GM19328 (cell line): ENCODE measurements around the gene RPS27L.

ENCODE experiments used
- ATAC-seq: cut with Tn5 transposase; IDR thresholded peaks from one replicate; pipeline ENCODE4 v1.9.1; 2021; ENCODE audit warnings: mild to moderate bottlenecking, moderate library complexity; ENCODE audit not compliant: unreplicated experiment

The RPS27L gene

GRCh38 chr15:63188247-63188925 lies 31.1 kb upstream of the RPS27L start:
- no peak for ATAC-seq

DNA sequence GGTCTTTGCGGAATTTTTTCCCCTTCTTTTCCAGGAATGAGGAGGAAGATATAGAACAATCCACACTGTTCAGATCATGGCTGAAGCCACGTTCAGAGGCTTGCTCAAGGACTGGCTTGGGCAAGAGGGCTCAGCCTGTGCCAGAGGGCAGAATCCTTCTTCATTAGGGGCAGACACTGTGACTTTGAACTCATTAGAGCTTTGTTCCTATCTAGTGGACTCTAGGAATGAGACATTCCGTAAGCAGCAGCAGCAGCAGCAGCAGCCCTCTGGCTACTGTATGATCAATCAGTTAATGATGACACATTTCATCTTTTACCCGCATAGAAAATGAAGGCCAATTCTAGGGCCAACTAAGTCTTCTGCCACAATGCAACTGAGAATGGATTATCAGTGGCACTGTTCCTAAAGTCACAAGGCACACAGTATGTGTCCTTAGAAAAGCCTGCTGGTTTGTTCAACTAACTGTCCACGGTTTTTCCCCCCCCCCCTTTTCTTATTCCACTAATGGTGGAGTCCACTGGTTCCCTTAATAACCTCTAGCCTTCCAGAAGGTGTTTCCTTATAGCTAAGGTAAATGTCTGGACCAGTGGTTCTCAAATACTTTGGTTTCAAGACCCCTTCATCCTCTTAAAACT lies 30.4 kb upstream of the RPS27L start:
- no peak for ATAC-seq

GRCh38 chr15:63186065-63186464 lies 28.8 kb upstream of the RPS27L start:
- ATAC-seq: no peak

DNA sequence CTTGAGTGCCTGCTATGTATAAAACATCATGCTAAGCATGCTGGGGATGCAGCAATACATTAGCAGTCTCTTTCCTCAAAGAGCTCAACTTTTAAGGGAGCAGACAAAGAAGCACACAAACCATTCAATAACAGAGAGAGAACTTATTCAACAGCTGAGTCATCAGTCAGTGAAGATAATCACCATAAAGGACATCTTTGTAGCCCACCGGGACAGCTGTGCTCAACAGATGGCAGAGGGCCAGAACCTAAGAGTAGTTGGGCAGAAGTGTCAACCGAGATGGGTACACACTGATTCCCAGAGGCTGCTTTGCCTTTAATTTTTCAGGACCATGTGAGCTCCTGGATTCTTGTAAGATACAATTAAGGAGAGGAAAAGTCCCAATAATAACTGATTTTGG lies 27.9 kb upstream of the RPS27L start:
- ATAC-seq: no peak

GRCh38 chr15:63181648-63182047 lies 24.4 kb upstream of the RPS27L start:
- no peak for ATAC-seq

- ATAC-seq: no peak
Measured at GRCh38 chr15:63180746-63181145, 23.5 kb upstream of the RPS27L start.

DNA sequence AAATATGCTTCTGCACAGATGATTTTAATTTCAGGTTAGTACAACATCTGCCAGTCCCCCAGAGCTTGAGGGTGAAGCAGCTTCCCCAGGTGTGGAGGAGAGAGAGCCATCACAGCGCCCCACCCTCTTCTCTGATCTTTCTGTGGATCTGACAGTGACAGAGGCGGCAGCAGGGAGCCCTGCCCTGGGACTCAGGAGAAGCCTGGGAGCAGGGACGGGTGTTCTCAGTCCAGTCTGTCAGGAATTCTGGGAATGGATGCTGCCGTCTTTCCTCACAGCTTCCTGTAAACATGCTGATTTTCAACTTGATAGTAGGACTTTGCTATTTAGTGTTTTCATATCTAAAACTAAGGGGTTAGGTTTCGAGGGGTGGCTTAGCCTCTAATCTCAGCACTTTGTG lies 20.8 kb upstream of the RPS27L start:
- no peak for ATAC-seq

DNA sequence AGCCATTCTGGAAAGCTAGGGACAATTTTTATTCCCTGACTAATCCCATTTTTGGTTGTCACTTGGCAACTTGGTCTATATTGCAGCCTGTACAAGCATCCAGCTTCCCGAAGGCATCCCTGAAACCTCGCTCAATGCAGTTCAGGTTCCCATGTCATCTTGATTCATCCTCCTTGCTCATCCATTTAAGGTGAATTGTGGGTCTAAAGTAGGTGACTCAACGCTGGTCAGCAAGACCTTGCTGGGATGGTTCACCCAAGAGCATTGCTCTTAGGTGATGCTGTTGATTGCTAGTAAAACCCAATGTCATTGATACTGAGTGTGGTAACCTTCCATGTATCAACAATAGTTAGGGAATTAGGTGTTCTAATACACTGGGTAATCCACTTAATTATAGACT lies 19.0 kb upstream of the RPS27L start:
- no peak for ATAC-seq

DNA sequence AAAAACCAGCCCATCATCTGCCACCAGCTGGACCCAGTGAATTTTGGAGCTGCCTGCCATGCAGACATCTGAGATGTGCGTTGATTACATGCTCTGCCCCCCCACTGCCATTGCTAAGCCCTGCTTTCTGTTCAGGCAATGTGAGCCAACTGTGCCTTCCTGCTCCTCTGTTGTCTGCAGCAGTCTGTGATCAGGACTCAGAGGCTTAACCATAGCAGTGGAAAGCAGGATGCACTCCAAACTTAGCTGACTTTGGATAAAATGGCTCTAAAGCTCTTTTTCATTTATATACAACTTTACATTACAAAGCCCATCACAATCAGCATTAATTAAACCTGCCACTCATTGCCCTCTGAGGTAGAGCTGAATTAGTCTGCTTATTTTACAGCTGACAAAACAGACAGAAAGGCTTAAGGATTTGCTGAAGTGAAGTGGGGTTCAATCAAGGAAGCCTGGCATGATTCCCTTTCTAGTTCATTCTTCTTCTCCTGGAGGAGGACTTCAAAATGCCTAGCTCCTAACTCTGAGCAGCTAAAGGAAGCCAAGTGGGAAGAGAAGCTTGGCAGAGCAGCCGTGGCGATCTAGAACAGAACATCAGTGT lies 15.7 kb upstream of the RPS27L start:
- no peak for ATAC-seq

DNA sequence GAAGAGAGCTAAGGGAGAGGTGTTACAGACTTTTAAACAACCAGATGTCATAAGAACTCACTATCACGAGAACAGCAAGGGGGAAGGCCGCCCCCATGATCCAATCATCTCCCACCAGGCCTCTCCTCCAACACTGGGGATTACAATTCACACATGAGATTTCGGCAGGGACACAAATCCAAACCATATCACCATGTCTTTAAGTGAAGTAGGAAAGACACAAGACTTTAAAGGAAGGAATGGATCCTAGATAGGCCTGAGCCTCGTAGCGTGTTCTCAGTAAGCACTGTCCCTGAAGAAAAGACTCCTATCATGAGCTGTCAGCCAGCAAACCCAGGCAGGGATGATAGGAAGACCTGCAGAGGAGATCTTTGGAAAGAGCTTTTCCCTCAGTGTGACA lies 15.1 kb upstream of the RPS27L start:
- no peak for ATAC-seq

GRCh38 chr15:63169788-63170187 lies 12.5 kb upstream of the RPS27L start:
- no peak for ATAC-seq

- ATAC-seq: no peak
Measured at GRCh38 chr15:63166219-63166618, 8.9 kb upstream of the RPS27L start.

DNA sequence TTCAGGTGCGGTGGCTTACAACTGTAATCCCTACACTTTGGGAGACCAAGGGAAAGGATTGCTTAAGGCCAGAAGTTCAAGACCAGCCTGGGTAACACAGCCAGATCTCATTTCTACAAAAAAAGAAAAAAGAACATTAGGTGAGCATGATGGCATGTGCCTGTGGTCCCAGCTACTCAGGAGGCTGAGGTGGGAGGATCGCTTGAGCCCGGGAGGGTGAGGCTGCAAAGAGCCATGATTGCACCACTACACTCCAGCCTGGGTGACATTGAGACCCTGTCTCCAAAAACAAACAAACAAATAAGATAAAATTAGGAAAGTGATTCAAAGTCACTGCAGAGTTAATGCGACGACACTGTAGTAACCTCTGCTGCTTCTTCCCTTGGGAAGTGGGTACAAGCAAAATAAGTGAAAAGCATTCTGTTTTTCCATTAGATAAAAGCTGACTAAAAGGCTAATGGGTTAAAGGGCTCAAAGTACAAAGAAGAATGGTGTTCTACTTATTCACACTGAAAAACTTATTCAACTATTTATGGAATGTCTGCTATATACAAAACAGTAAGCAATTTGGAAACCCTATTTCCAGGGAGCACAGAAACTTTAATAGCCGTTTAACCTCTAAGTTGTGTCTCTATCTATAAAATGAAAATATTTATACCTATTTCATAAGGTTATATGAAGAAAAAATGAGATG lies 8.0 kb upstream of the RPS27L start:
- no peak for ATAC-seq

- ATAC-seq: no peak
Measured at GRCh38 chr15:63163217-63163616, 5.9 kb upstream of the RPS27L start.

DNA sequence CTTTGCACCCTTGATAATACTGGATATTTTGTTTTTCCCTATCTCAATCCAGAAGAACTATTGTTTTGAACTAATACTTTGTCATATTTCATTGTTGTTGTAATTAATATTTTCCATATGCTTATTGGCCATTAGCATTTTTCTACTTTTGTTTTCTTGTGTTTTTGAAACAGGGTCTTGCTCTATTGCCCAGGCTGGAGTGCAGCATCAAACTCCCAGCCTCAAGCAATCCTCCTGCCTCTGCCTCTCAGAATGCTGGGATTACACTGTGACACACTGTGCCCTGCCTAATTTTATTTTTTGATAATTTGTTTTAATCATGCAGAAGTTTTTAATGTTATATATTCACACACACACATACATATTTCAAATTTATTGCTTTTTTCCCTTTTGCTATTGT lies 3.4 kb upstream of the RPS27L start:
- no peak for ATAC-seq

DNA sequence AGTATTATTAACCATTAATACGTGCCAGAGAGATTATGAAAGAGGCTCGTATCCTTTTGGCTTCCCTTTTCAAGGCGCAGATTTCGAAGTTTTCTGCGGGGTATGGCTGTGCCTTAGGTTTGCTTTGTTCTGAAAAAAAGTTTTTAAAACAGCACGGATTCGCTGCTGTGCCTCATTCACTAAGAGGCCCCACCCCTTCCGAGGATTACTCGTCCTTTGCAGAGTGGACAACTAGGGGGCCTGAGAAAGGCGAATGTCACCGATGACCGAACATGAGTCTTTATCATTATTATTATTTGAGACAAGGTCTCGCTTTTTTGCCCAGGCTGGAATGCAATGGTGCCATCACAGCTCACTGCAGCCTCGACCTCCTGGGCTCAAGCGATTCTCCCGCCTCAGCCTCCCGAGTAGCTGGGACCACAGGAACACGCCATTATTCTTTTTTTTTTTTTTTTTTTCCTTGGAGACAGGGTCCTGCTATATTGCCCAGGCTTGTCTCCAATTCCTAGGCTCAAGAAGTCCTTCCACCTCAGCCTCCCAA lies 684 bp upstream of the RPS27L start:
- peak; percentile 32 for ATAC-seq

DNA sequence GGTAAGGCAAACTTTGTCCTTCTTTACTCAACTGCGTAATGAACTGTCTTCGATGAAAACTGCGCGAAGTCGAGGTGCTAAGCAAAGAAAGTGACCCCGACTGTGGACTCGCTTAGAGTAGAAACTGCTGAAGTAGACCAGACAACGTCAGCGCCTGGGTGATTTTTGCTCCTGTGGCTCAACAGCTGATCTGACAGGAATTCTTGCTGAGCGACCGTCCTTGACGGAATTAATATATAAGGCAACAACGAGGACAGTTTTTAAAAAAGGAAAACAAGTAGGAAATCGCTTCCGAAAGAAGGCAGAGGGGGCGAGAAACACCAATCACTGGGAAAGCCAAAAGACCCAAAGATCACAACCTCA lies 541 bp downstream of the RPS27L start:
- no peak for ATAC-seq

GRCh38 chr15:63156086-63156710 lies 1.1 kb downstream of the RPS27L start:
- ATAC-seq: no peak

DNA sequence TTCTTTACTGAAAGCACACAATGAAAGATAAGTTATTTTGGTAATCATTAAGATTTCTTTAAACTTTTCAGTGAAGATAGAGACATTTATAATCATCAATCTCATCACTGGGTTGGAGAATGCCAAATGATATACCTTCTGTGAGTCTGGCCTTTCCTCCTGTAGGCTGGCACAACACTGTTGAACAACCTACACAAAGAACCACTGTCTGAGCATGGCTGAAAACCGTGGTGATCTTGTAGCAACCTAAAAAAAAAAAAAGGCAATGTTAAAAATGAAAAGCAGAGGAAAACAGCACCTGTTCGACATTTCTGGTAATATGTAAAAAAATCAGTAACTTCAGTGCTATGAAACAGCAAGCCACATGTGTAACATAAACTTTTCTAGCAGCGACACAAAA lies 1.8 kb downstream of the RPS27L start:
- no peak for ATAC-seq

GRCh38 chr15:63151665-63152064 lies 5.6 kb downstream of the RPS27L start:
- ATAC-seq: no peak

GRCh38 chr15:63146684-63147083 lies 10.6 kb downstream of the RPS27L start:
- no peak for ATAC-seq
